ENCODE measurements around the gene JMJD6. TPM values are rescaled to one million over a fixed set of nuclear protein-coding genes. Genes with fewer than 3 reads are reported as not detected.
A peak's percentile ranks its signal among the peaks of the same experiment; 100 is the strongest.

The JMJD6 gene
- total RNA-seq, 1 experiment from 2014 or later: 47.6 TPM

DNA sequence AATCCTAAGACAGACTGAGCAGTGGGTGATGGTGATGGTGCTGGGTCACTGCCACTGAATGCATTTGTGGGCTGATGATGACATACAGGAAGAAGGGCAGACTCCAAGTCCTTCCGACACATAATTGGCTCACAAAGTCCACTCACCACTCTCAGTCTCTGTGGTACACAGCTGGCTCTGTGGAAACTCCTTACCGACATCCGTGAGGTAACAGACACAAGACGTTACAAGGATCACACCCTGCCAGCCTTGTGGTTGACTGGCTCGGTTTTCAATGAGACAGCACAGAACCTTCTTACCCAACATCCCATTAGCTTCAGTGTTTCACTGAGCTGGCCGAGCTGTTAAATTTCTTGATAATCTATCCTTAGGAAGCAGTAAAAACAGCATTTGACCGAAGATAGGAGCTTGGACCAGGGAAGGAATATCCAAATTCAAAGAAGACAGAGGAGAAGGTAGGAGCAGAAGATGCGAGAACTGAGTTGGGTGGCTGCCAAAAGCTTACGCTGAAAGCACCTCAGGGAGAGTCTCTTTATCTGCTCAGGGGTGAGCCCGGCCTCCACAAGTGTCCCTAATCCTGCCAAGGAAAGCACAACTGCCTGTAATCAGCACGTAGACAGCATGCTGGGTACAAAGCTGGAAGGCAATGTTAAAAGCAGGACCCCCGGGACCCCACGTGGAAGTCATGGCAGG lies 10.1 kb downstream of the JMJD6 start (continued):
- TF ChIP-seq EGR1 (IDR thresholded peaks at IDR 0.05; ENCODE audit: low read depth): no peak
- no peak for TF ChIP-seq FOSL1 (IDR thresholded peaks at IDR 0.05; ENCODE audit: low read depth)

DNA sequence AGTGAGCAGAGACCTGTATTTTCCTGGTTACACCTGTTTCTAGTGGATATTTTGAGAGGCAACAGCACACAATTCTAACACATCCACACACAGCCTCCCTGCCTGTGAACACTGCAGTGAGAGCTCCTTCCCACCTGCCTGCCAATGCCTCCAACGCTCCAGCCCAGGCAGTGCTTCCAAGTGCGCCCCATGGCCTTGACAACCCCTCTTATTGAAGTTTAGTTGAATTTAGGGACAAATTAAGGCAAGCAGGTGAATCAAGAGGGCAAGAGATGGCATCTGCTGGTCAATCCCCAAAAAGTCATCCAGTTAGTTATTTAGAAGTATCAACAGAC lies 10.9 kb downstream of the JMJD6 start:
- Histone ChIP-seq H3K36me3 (ENCODE audit: control insufficient read depth in 1 of 2, insufficient read depth in 2 of 2, low read length in 2 of 2) (peaks cover 47 to 59% of the 10 kb centered on the region in 2 experiments), H2AFZ (ENCODE audit: low read depth, low read length, poor library complexity, severe bottlenecking) (no peak overlapping the region), H3K9me3 (ENCODE audit: control insufficient read depth in 1 of 2, insufficient read depth in 1 of 2, low read depth in 1 of 2, low read length in 2 of 2) (no peaks in the 10 kb centered on the region), H3K9ac (ENCODE audit: low read length) (no peak overlapping the region), H3K4me3 (replicated peaks in 1 of 2; ENCODE audit: low read depth in 1 of 2, low read length in 2 of 2) (no peak overlapping the region), H3K79me2 (ENCODE audit: insufficient read depth, low read length) (peaks cover 25% of the 10 kb centered on the region), H3K27me3 (ENCODE audit: insufficient read depth, low read length) (no peaks in the 10 kb centered on the region), H3K4me1 (ENCODE audit: control insufficient read depth in 1 of 2, insufficient read depth in 2 of 2, low read length in 2 of 2) (peaks cover 9 to 11% of the 10 kb centered on the region in 2 experiments), H3K27ac (ENCODE audit: low read depth, low read length) (0 out of 2 replicates have a peak overlapping the region, but pooled peaks have one; percentile 0), H3K4me2 (ENCODE audit: low read length) (no peak overlapping the region), H3K9me2 (ENCODE audit: insufficient read depth) (no peaks in the 10 kb centered on the region), H4K20me1 (ENCODE audit: insufficient read depth) (peaks cover 4% of the 10 kb centered on the region; the same call in 1 of the 2 replicates)
- CTCF ChIA-PET: no interaction called here
- no peak for DNase-seq (ENCODE audit: low read depth, low spot score)
- intact Hi-C loops (cut with micrococcal nuclease): no loop called here
- RAD21 ChIA-PET (ENCODE audit: low non-redundant PET in 1 of 2, low total read pairs in 2 of 2, uncharacterized antibody in 2 of 2, unreplicated experiment in 2 of 2): no interaction called here
- POLR2A ChIA-PET: no interaction called here
- BruUV-seq (replicated peaks): no TSS peak
- ATAC-seq: no peak
- no peak for TF ChIP-seq TCF7L2 (IDR thresholded peaks at IDR 0.05; ENCODE audit: borderline replicate concordance, extremely low read depth, insufficient read depth, insufficient read length)
- TF ChIP-seq, protein P1, sequence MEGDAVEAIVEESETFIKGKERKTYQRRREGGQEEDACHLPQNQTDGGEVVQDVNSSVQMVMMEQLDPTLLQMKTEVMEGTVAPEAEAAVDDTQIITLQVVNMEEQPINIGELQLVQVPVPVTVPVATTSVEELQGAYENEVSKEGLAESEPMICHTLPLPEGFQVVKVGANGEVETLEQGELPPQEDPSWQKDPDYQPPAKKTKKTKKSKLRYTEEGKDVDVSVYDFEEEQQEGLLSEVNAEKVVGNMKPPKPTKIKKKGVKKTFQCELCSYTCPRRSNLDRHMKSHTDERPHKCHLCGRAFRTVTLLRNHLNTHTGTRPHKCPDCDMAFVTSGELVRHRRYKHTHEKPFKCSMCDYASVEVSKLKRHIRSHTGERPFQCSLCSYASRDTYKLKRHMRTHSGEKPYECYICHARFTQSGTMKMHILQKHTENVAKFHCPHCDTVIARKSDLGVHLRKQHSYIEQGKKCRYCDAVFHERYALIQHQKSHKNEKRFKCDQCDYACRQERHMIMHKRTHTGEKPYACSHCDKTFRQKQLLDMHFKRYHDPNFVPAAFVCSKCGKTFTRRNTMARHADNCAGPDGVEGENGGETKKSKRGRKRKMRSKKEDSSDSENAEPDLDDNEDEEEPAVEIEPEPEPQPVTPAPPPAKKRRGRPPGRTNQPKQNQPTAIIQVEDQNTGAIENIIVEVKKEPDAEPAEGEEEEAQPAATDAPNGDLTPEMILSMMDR (IDR thresholded peaks at IDR 0.05 in 2 of 3, conservative IDR thresholded peaks at IDR 0.05 in 1 of 3; ENCODE audit: borderline replicate concordance in 1 of 3, insufficient read depth in 1 of 3, low read depth in 2 of 3, low read length in 2 of 3): no peak
- TF ChIP-seq CEBPB (IDR thresholded peaks at IDR 0.05; ENCODE audit: low read depth): no peak
